NCI-H2081 treated with DMSO at 0.1 percent for 48 hours (cell line): Measurements from ENCODE around the gene ZNF638.

Source experiments
- DNase-seq: peaks from one replicate; lab custom pipeline; 2025; lab: John Stamatoyannopoulos, UW

ZNF638 gene

GRCh38 chr2:71469403-71470398, 138.1 kb downstream of the ZNF638 start:
- no peak for DNase-seq

GRCh38 chr2:71471276-71471675, 139.7 kb downstream of the ZNF638 start:
- DNase-seq, result no peak

- DNase-seq, result no peak
Observed at GRCh38 chr2:71472019-71472418, 140.4 kb downstream of the ZNF638 start.

- no peak for DNase-seq
Observed at GRCh38 chr2:71473346-71474031, 141.9 kb downstream of the ZNF638 start.

- no peak for DNase-seq
Observed at GRCh38 chr2:71474116-71474743, 142.6 kb downstream of the ZNF638 start.

- no peak for DNase-seq
Observed at GRCh38 chr2:71474744-71475397, 143.3 kb downstream of the ZNF638 start.

- DNase-seq, result no peak
Observed at GRCh38 chr2:71476495-71476894, 144.9 kb downstream of the ZNF638 start.

- no peak for DNase-seq
Observed at GRCh38 chr2:71477231-71477691, 145.7 kb downstream of the ZNF638 start.

- no peak for DNase-seq
Observed at GRCh38 chr2:71478806-71479205, 147.2 kb downstream of the ZNF638 start.

GRCh38 chr2:71479261-71479660, 147.7 kb downstream of the ZNF638 start:
- DNase-seq, result no peak

GRCh38 chr2:71481111-71481510, 149.5 kb downstream of the ZNF638 start:
- no peak for DNase-seq

- DNase-seq, result no peak
Observed at GRCh38 chr2:71482055-71482454, 150.5 kb downstream of the ZNF638 start.

GRCh38 chr2:71483246-71483645, 151.7 kb downstream of the ZNF638 start:
- DNase-seq, result no peak

GRCh38 chr2:71484354-71484753, 152.8 kb downstream of the ZNF638 start:
- no peak for DNase-seq
